Upper lobe of left lung (tissue), 6 donors: ENCODE results near the gene RFX2. TPM values are rescaled to one million over a fixed set of nuclear protein-coding genes. Genes with fewer than 3 reads are reported as not detected.

Experiments used
- ATAC-seq, 2 donors: fragments of 200-7000 bp; cut with Tn5 transposase; one replicate each; pipeline ENCODE4 v1.9.1; 2022; ENCODE audit warnings: mild to moderate bottlenecking in 2 of 2, moderate library complexity in 2 of 2; ENCODE audit not compliant: low FRiP score in 2 of 2
- DNase-seq, 2 donors: peaks; one replicate each; pipeline ENCODE4 v3.0.0-alpha.2; 2019 to 2020
- H3K27ac ChIP-seq, 4 donors: fragments of 200-600 bp; sonication (generic); one replicate each; pipeline ENCODE4 v1.5.1; 2016 to 2019
- H3K27me3 ChIP-seq, 4 donors: fragments of 200-600 bp; sonication (generic); one replicate each; pipeline ENCODE4 v1.5.1; 2017 to 2019
- H3K36me3 ChIP-seq, 4 donors: fragments of 200-600 bp; sonication (generic); one replicate each; pipeline ENCODE4 v1.5.1; 2016 to 2019
- H3K4me1 ChIP-seq, 4 donors: fragments of 200-600 bp; sonication (generic); one replicate each; pipeline ENCODE4 v1.5.1; 2018 to 2019
- H3K4me3 ChIP-seq, 4 donors: fragments of 200-600 bp; sonication (generic); one replicate each; pipeline ENCODE4 v1.5.1; 2017 to 2019; ENCODE audit warnings: mild to moderate bottlenecking in 2 of 4, moderate library complexity in 1 of 4
- H3K9me3 ChIP-seq, 4 donors: fragments of 200-600 bp; sonication (generic); one replicate each; pipeline ENCODE4 v1.5.1; 2018 to 2019
- EP300 ChIP-seq, 4 donors: sonication (generic); formaldehyde crosslinking; IDR thresholded peaks; one replicate each; pipeline ENCODE4 v1.5.1; 2017; ENCODE audit warnings: antibody characterized with exemption in 4 of 4, control low read depth in 2 of 4
- POLR2A ChIP-seq, 4 donors: fragments of 450-650 bp; IDR thresholded peaks; one replicate each; pipeline ENCODE4 v1.5.1; 2016 to 2017; ENCODE audit warnings: antibody characterized with exemption in 4 of 4, mild to moderate bottlenecking in 2 of 4
- POLR2AphosphoS5 ChIP-seq, 2 donors: sonication (generic); formaldehyde crosslinking; IDR thresholded peaks; one replicate each; pipeline ENCODE4 v1.5.1; 2017; ENCODE audit warnings: antibody characterized with exemption in 2 of 2
- WGBS, 2 donors: methylation state at CpG; one replicate each; pipeline ENCODE4 v1.1.5; 2017 to 2018; 5-methylcytosine and 5-hydroxymethylcytosine counted together
- total RNA-seq, 6 donors: library from RNA; depleted of rRNA in 4 of 6; stranded (reverse); fragments of >200 nt in 4 of 6; gene quantifications; one replicate each; pipeline versions ENCODE4 v1.1.0 to v1.2.1, GENCODE V29; 2016 to 2021
- TF ChIP-seq, protein P1 (sequence below), 6 experiments: fragments of 450-650 bp in 4 of 6; fragments of 200-600 bp in 2 of 6; sonication (generic) in 2 of 6; IDR thresholded peaks; one replicate each; pipeline ENCODE4 v1.5.1; 2016 to 2019; ENCODE audit warnings: antibody characterized with exemption in 6 of 6
- donor health status: DM: no; HTN: no; CAD: no; lungs with moderate emphysema.
- donor health status: DM: no; HTN: yes; CAD: no; lungs with severe emphysema.

RFX2 gene
- total RNA-seq, 6 donors from 2014 or later, result 14.3 to 111 (median 28.6) TPM

DNA sequence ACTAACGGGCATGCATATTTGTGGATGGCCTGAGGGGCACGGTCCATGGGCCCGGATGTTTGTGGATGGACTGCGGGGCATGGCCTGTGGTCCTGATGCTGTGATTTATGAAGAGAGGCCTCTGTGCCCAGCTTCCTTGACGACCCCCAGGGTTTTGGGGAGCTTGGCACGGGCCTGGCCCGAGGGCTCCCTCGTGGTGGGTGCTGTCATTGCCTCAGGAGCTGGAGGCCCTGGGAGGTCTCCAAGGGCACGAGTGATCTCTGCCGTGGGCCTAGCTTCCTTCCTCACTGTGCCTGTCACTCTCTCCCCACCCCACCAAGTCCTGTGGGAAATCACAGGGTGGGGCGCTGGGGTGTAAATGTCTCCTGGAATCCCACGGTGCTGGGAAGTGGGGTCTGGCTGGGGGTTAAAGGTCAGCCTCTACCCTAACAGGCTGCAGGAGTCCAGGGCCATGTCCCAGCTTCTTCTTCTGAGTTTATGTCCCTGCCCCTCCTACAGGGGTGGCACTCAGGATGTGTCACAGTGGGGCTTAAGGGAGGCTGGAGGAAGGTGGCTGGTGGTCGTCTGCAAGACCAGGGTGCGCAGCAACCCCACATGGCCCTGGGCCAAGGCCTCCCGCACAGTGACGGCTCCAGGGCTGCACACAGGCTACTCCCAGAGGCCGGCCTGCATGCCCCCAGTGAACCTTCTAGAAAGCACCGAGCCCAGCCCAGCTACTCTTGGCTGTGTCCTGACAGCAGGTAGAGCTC, 104.8 kb downstream of the RFX2 start:
- DNase-seq (no peak), ATAC-seq (no peak)
- peaks cover 0 to 72% (median 41%) of the 10 kb centered on the region in 4 donors for H3K36me3 ChIP-seq
- H3K27ac ChIP-seq, result no peak overlapping the region
- no peak overlapping the region for H3K4me3 ChIP-seq
- TF ChIP-seq, protein P1, sequence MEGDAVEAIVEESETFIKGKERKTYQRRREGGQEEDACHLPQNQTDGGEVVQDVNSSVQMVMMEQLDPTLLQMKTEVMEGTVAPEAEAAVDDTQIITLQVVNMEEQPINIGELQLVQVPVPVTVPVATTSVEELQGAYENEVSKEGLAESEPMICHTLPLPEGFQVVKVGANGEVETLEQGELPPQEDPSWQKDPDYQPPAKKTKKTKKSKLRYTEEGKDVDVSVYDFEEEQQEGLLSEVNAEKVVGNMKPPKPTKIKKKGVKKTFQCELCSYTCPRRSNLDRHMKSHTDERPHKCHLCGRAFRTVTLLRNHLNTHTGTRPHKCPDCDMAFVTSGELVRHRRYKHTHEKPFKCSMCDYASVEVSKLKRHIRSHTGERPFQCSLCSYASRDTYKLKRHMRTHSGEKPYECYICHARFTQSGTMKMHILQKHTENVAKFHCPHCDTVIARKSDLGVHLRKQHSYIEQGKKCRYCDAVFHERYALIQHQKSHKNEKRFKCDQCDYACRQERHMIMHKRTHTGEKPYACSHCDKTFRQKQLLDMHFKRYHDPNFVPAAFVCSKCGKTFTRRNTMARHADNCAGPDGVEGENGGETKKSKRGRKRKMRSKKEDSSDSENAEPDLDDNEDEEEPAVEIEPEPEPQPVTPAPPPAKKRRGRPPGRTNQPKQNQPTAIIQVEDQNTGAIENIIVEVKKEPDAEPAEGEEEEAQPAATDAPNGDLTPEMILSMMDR (IDR thresholded peaks at IDR 0.05), result no peak
- TF ChIP-seq EP300 (IDR thresholded peaks at IDR 0.05), result no peak
- no peak for TF ChIP-seq POLR2AphosphoS5 (IDR thresholded peaks at IDR 0.05)
- TF ChIP-seq POLR2A (IDR thresholded peaks at IDR 0.05), result no peak
- no peaks in the 10 kb centered on the region for H3K9me3 ChIP-seq
- H3K4me1 ChIP-seq, result no peaks in the 10 kb centered on the region
- 77 to 89% methylated on average over 12 to 15 of the region's 18 CpGs for WGBS, 2 donors
- no peaks in the 10 kb centered on the region for H3K27me3 ChIP-seq

DNA sequence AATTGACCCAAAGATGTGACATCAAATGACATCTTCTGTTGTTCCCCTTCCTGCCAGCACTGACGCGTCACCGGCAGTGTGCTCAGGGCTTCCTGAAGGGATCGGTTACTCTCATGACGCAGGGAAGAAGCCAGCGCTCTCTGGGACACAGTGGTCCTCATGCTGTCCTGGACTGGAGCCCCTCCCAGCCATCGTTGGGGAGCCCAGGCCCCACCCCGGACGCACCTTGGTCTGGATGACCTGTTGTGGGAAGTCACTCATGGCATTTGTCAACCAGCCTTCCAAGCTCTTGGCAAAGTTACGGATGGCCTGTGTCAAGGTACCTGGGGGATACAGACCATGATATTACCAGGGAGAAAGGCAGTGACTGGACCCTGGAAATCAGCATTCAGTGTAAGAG, 106.3 kb downstream of the RFX2 start:
- ATAC-seq (no peak), DNase-seq (no peak)
- Histone ChIP-seq H3K9me3 (no peaks in the 10 kb centered on the region), H3K27me3 (no peaks in the 10 kb centered on the region), H3K4me3 (no peak overlapping the region), H3K4me1 (no peaks in the 10 kb centered on the region), H3K36me3 (peaks cover 0 to 74% (median 43%) of the 10 kb centered on the region in 4 donors), H3K27ac (no peak overlapping the region)
- 84 to 85% methylated on average over 9 to 10 of the region's 10 CpGs for WGBS, 2 donors
- TF ChIP-seq POLR2A (IDR thresholded peaks at IDR 0.05) (no peak), EP300 (IDR thresholded peaks at IDR 0.05) (no peak), POLR2AphosphoS5 (IDR thresholded peaks at IDR 0.05) (no peak)
- TF ChIP-seq, protein P1 (IDR thresholded peaks at IDR 0.05), result no peak

DNA sequence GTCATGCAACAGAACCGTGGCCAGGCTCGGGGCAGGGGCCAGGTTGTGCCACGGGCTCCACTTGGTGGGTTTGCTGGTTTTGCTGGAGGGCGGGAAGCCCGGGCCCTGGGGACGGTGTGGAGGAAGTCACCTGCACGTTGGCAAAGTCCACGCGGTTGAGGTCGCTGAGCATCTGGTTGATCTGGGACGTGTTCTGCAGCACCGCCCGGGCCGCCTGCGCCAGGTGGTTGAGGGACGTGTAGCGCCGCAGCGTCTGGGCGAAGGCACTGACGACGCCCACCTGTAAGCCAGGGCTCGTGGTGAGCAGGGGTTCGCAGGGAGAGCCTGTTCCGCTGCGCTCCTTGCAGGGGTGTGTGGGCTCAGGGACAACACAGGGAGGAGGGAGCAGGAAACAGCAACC, 107.7 kb downstream of the RFX2 start:
- H3K36me3 ChIP-seq, result peaks cover 0 to 72% (median 45%) of the 10 kb centered on the region in 4 donors
- H3K4me1 ChIP-seq, result no peaks in the 10 kb centered on the region
- no peaks in the 10 kb centered on the region for H3K27me3 ChIP-seq
- 97 to 100% methylated on average over 3 to 26 of the region's 26 CpGs for WGBS, 2 donors
- H3K4me3 ChIP-seq, result no peak overlapping the region
- ATAC-seq, result no peak
- TF ChIP-seq, protein P1 (IDR thresholded peaks at IDR 0.05), result no peak
- TF ChIP-seq POLR2A (IDR thresholded peaks at IDR 0.05), result no peak
- TF ChIP-seq EP300 (IDR thresholded peaks at IDR 0.05), result no peak
- no peak for TF ChIP-seq POLR2AphosphoS5 (IDR thresholded peaks at IDR 0.05)
- no peak for DNase-seq
- H3K27ac ChIP-seq, result no peak overlapping the region
- H3K9me3 ChIP-seq, result no peaks in the 10 kb centered on the region

DNA sequence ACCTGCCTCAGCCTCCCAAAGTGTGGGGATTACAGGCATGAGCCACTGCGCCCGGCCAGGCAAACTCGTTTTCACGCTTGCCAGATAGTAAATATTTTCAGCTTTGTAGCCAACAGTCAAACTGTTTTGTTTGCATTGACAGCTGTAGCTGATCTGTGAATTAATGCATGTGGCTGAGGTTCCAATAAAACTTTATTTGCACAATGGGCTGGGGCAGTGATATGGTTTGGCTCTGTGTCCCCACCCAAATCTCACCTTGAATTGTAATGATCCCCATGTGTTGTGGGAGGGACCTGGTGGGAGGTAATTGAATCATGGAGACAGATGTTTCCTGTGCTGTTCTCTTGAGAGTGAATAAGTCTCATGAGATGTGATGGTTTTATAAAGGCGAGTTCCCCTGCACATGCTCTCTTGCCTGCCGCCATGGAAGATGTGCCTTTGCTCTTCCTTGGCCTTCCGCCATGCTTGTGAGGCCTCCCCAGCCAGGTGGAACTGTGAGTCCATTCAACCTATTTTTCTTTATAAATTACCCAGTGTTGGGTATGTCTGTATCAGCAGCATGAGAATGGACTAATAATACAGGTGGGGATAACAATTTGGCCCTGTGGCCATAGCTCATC, 110.0 kb downstream of the RFX2 start:
- Histone ChIP-seq H3K4me3 (no peak overlapping the region), H3K4me1 (no peaks in the 10 kb centered on the region), H3K36me3 (peaks cover 0 to 78% (median 55%) of the 10 kb centered on the region in 4 donors), H3K27ac (no peak overlapping the region), H3K27me3 (no peaks in the 10 kb centered on the region), H3K9me3 (no peaks in the 10 kb centered on the region)
- ATAC-seq (no peak), DNase-seq (no peak)
- WGBS, 2 donors, result 86 to 97% methylated on average over 7 of the region's 7 CpGs
- TF ChIP-seq POLR2A (IDR thresholded peaks at IDR 0.05), result no peak
- TF ChIP-seq, protein P1 (IDR thresholded peaks at IDR 0.05), result no peak
- TF ChIP-seq EP300 (IDR thresholded peaks at IDR 0.05), result no peak
- no peak for TF ChIP-seq POLR2AphosphoS5 (IDR thresholded peaks at IDR 0.05)
